Cardiac fibroblast (primary cell): Measurements from ENCODE around the gene SLFN12L.

Experiments used
- DNase-seq, 2 donors: peaks; one replicate each; pipeline versions ENCODE4 v3.0.0 to v3.0.0-alpha.2; 2010; ENCODE audit warnings: low read depth in 2 of 2
- H3K4me3 ChIP-seq, 2 donors: replicated peaks in 1 of 2; 1 replicate in 1 of 2; 2 replicates in 1 of 2; pipeline ENCODE4 v1.5.1; 2011; ENCODE audit warnings: low read depth in 2 of 2, low read length in 2 of 2, mild to moderate bottlenecking in 2 of 2, moderate library complexity in 1 of 2
- CTCF ChIP-seq: IDR thresholded peaks from one replicate; pipeline ENCODE4 v1.5.1; 2011; ENCODE audit warnings: low read depth, mild to moderate bottlenecking, low read length, inconsistent platforms

The SLFN12L gene

GRCh38 chr17:35488991-35489390, 48.5 kb downstream of the SLFN12L start:
- no peak for TF ChIP-seq CTCF
- no peak overlapping the region for H3K4me3 ChIP-seq

GRCh38 chr17:35486920-35487732, 50.4 kb downstream of the SLFN12L start:
- peak; percentile 71 to 72 for DNase-seq
- no peak for TF ChIP-seq CTCF
- peak overlapping the region; percentile 53 to 56 for H3K4me3 ChIP-seq

More at GRCh38 chr17:35488991-35489390, 48.5 kb downstream of the SLFN12L start:
- no peak for DNase-seq

- TF ChIP-seq CTCF, result no peak
- H3K4me3 ChIP-seq, result no peak overlapping the region
- no peak for DNase-seq
Measured at GRCh38 chr17:35479271-35479670, 58.2 kb downstream of the SLFN12L start.

- no peak for TF ChIP-seq CTCF
- H3K4me3 ChIP-seq, result no peak overlapping the region
- no peak for DNase-seq
Measured at GRCh38 chr17:35477248-35477647, 60.2 kb downstream of the SLFN12L start.

- DNase-seq, result no peak
- no peak for TF ChIP-seq CTCF
- no peak overlapping the region for H3K4me3 ChIP-seq
Measured at GRCh38 chr17:35476283-35476820, 61.1 kb downstream of the SLFN12L start.

- H3K4me3 ChIP-seq, result no peak overlapping the region
- TF ChIP-seq CTCF, result no peak
- DNase-seq, result no peak
Measured at GRCh38 chr17:35468475-35468874, 69.0 kb downstream of the SLFN12L start.
